ENCODE data around the gene CCL4. TPM values are rescaled to one million over a fixed set of nuclear protein-coding genes. Genes with fewer than 3 reads are reported as not detected.

The CCL4 gene
- total and polyA plus RNA-seq, 2 experiments from 2014 or later, result not detected

- H3K9me2 ChIP-seq (ENCODE audit: insufficient read depth), result peaks cover 6% of the 10 kb centered on the region; the same call in 1 of the 2 replicates
- H3K36me3 ChIP-seq (ENCODE audit: insufficient read depth), result no peaks in the 10 kb centered on the region; the same call in 1 of the 2 replicates
- H3K27ac Mint-ChIP-seq, result no peak overlapping the region
- ATAC-seq (no peak), DNase-seq (ENCODE audit: low spot score) (no peak)
- H3K27ac ChIP-seq (ENCODE audit: low read depth), result no peak overlapping the region
- no peaks in the 10 kb centered on the region for H3K9me3 Mint-ChIP-seq
- H3K4me1 Mint-ChIP-seq, result no peaks in the 10 kb centered on the region
- no peak overlapping the region for H3K4me3 Mint-ChIP-seq
- TF ChIP-seq, protein P1, sequence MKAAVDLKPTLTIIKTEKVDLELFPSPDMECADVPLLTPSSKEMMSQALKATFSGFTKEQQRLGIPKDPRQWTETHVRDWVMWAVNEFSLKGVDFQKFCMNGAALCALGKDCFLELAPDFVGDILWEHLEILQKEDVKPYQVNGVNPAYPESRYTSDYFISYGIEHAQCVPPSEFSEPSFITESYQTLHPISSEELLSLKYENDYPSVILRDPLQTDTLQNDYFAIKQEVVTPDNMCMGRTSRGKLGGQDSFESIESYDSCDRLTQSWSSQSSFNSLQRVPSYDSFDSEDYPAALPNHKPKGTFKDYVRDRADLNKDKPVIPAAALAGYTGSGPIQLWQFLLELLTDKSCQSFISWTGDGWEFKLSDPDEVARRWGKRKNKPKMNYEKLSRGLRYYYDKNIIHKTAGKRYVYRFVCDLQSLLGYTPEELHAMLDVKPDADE (IDR thresholded peaks at IDR 0.05), result no peak
- TF ChIP-seq REST (IDR thresholded peaks at IDR 0.05; ENCODE audit: unreplicated experiment) (no peak), ZNF114 (CRISPR knock-in tag; IDR thresholded peaks at IDR 0.05) (no peak), EZH2phosphoT487 (IDR thresholded peaks at IDR 0.05; ENCODE audit: unreplicated experiment) (no peak), NANOG (IDR thresholded peaks at IDR 0.05; ENCODE audit: borderline replicate concordance) (no peak), STAT1 (IDR thresholded peaks at IDR 0.05; ENCODE audit: unreplicated experiment) (no peak), EZH2 (IDR thresholded peaks at IDR 0.05; ENCODE audit: low read depth, unreplicated experiment) (no peak), CREB1 (CRISPR knock-in tag; IDR thresholded peaks at IDR 0.05; ENCODE audit: low read depth) (no peak), ZNF331 (CRISPR knock-in tag; IDR thresholded peaks at IDR 0.05; ENCODE audit: low read depth) (no peak), POLR2AphosphoS5 (IDR thresholded peaks at IDR 0.05; ENCODE audit: low read depth) (no peak), JUNB (IDR thresholded peaks at IDR 0.05; ENCODE audit: unreplicated experiment) (no peak)
- TF ChIP-seq, protein P2, sequence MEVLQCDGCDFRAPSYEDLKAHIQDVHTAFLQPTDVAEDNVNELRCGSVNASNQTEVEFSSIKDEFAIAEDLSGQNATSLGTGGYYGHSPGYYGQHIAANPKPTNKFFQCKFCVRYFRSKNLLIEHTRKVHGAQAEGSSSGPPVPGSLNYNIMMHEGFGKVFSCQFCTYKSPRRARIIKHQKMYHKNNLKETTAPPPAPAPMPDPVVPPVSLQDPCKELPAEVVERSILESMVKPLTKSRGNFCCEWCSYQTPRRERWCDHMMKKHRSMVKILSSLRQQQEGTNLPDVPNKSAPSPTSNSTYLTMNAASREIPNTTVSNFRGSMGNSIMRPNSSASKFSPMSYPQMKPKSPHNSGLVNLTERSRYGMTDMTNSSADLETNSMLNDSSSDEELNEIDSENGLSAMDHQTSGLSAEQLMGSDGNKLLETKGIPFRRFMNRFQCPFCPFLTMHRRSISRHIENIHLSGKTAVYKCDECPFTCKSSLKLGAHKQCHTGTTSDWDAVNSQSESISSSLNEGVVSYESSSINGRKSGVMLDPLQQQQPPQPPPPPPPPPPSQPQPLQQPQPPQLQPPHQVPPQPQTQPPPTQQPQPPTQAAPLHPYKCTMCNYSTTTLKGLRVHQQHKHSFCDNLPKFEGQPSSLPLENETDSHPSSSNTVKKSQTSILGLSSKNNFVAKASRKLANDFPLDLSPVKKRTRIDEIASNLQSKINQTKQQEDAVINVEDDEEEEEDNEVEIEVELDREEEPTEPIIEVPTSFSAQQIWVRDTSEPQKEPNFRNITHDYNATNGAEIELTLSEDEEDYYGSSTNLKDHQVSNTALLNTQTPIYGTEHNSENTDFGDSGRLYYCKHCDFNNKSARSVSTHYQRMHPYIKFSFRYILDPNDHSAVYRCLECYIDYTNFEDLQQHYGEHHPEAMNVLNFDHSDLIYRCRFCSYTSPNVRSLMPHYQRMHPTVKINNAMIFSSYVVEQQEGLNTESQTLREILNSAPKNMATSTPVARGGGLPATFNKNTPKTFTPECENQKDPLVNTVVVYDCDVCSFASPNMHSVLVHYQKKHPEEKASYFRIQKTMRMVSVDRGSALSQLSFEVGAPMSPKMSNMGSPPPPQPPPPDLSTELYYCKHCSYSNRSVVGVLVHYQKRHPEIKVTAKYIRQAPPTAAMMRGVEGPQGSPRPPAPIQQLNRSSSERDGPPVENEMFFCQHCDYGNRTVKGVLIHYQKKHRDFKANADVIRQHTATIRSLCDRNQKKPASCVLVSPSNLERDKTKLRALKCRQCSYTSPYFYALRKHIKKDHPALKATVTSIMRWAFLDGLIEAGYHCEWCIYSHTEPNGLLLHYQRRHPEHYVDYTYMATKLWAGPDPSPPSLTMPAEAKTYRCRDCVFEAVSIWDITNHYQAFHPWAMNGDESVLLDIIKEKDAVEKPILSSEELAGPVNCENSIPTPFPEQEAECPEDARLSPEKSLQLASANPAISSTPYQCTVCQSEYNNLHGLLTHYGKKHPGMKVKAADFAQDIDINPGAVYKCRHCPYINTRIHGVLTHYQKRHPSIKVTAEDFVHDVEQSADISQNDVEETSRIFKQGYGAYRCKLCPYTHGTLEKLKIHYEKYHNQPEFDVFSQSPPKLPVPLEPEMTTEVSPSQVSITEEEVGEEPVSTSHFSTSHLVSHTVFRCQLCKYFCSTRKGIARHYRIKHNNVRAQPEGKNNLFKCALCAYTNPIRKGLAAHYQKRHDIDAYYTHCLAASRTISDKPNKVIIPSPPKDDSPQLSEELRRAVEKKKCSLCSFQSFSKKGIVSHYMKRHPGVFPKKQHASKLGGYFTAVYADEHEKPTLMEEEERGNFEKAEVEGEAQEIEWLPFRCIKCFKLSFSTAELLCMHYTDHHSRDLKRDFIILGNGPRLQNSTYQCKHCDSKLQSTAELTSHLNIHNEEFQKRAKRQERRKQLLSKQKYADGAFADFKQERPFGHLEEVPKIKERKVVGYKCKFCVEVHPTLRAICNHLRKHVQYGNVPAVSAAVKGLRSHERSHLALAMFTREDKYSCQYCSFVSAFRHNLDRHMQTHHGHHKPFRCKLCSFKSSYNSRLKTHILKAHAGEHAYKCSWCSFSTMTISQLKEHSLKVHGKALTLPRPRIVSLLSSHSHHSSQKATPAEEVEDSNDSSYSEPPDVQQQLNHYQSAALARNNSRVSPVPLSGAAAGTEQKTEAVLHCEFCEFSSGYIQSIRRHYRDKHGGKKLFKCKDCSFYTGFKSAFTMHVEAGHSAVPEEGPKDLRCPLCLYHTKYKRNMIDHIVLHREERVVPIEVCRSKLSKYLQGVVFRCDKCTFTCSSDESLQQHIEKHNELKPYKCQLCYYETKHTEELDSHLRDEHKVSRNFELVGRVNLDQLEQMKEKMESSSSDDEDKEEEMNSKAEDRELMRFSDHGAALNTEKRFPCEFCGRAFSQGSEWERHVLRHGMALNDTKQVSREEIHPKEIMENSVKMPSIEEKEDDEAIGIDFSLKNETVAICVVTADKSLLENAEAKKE (CRISPR knock-in tag; IDR thresholded peaks at IDR 0.05), result no peak
- TF ChIP-seq, protein P3, sequence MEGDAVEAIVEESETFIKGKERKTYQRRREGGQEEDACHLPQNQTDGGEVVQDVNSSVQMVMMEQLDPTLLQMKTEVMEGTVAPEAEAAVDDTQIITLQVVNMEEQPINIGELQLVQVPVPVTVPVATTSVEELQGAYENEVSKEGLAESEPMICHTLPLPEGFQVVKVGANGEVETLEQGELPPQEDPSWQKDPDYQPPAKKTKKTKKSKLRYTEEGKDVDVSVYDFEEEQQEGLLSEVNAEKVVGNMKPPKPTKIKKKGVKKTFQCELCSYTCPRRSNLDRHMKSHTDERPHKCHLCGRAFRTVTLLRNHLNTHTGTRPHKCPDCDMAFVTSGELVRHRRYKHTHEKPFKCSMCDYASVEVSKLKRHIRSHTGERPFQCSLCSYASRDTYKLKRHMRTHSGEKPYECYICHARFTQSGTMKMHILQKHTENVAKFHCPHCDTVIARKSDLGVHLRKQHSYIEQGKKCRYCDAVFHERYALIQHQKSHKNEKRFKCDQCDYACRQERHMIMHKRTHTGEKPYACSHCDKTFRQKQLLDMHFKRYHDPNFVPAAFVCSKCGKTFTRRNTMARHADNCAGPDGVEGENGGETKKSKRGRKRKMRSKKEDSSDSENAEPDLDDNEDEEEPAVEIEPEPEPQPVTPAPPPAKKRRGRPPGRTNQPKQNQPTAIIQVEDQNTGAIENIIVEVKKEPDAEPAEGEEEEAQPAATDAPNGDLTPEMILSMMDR (conservative IDR thresholded peaks at IDR 0.05; ENCODE audit: low read depth in 2 of 2), result no peak
- H3K79me2 ChIP-seq (replicated peaks; ENCODE audit: insufficient read depth), result no peaks in the 10 kb centered on the region
- H3K4me2 ChIP-seq, result no peak overlapping the region
- no peak overlapping the region for H2AFZ ChIP-seq
- H3K27me3 ChIP-seq (ENCODE audit: insufficient read depth), result no peaks in the 10 kb centered on the region
- H3K27me3 Mint-ChIP-seq (ENCODE audit: insufficient read depth, low read depth, poor library complexity), result no peaks in the 10 kb centered on the region
- H4K20me1 ChIP-seq (replicated peaks; ENCODE audit: insufficient read depth), result no peaks in the 10 kb centered on the region
- H3F3A ChIP-seq (replicated peaks; ENCODE audit: low read depth), result no peaks in the 10 kb centered on the region
- H3K4me3 ChIP-seq, result no peak overlapping the region
- H3K36me3 Mint-ChIP-seq (ENCODE audit: low read depth), result no peaks in the 10 kb centered on the region; the same call in 2 of the 3 replicates
- no peaks in the 10 kb centered on the region for H3K4me1 ChIP-seq (ENCODE audit: insufficient read depth)
Measured at GRCh38 chr17:36074365-36074764, 29.3 kb upstream of the CCL4 start.
